ENCODE results near the gene PIK3IP1.

PIK3IP1 gene

DNA sequence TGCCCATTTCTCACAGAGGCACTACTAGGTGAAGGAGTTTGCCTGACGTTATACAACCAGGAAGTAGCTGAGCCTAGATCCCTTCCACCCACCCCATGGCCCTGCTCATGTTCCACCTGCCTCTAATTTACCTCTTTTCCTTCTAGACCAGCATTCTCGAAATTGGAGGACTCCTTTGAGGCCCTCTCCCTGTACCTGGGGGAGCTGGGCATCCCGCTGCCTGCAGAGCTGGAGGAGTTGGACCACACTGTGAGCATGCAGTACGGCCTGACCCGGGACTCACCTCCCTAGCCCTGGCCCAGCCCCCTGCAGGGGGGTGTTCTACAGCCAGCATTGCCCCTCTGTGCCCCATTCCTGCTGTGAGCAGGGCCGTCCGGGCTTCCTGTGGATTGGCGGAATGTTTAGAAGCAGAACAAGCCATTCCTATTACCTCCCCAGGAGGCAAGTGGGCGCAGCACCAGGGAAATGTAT, 14.1 kb downstream of the PIK3IP1 start:
- no peak for DNase-seq

DNA sequence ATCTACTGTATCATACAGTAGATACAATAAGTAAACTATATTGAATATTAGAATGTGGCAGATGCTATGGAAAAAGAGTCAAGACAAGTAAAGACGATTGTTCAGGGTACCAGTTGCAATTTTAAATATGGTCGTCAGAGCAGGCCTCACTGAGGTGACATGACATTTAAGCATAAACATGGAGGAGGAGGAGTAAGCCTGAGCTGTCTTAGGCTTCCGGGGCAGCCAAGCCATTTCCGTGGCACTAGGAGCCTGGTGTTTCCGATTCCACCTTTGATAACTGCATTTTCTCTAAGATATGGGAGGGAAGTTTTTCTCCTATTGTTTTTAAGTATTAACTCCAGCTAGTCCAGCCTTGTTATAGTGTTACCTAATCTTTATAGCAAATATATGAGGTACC, 14.5 kb downstream of the PIK3IP1 start:
- no peak for DNase-seq

DNA sequence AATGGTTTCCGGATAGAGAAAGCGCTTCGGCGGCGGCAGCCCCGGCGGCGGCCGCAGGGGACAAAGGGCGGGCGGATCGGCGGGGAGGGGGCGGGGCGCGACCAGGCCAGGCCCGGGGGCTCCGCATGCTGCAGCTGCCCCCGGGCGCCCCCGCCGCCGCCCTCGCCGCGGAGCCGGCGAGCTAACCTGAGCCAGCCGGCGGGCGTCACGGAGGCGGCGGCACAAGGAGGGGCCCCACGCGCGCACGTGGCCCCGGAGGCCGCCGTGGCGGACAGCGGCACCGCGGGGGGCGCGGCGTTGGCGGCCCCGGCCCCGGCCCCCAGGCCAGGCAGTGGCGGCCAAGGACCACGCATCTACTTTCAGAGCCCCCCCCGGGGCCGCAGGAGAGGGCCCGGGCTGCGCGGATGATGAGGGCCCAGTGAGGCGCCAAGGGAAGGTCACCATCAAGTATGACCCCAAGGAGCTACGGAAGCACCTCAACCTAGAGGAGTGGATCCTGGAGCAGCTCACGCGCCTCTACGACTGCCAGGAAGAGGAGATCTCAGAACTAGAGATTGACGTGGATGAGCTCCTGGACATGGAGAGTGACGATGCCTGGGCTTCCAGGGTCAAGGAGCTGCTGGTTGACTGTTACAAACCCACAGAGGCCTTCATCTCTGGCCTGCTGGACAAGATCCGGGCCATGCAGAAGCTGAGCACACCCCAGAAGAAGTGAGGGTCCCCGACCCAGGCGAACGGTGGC, 15.7 kb downstream of the PIK3IP1 start:
- DNase-seq, result no peak

DNA sequence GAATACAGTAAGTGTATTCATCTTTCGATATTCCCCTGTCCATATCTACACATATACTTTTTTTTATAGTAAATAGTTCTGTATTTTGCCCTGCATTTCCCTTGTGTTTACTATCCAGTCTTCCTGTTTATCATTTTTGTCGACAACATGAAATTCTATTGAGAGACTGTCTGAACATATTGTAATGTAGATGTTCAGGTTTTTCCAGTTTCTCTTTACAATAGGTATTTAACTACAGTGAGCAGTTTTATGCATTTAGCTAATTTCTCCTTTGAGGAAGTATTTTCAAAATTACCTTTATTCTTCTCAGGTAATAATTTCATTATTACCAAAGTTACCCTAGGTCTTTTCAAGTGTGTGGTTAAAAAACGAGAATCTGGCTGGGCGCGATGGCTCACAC, 16.7 kb downstream of the PIK3IP1 start:
- no peak for DNase-seq

DNA sequence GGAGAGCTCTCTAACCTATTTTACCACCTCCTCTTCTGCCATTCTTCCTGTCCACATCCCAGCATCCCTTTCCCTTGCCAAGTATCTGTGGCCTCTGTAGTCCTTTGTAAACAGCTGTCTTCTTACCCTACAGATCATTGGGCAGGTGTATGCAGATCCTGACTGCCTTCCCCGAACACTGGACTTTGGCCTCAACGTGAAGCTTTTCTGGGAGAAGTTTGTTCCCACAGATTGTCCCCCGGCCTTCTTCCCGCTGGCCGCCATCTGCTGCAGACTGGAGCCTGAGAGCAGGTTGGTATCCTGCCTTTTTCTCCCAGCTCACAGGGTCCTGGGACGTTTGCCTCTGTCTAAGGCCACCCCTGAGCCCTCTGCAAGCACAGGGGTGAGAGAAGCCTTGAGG, 17.3 kb downstream of the PIK3IP1 start:
- no peak for DNase-seq

DNA sequence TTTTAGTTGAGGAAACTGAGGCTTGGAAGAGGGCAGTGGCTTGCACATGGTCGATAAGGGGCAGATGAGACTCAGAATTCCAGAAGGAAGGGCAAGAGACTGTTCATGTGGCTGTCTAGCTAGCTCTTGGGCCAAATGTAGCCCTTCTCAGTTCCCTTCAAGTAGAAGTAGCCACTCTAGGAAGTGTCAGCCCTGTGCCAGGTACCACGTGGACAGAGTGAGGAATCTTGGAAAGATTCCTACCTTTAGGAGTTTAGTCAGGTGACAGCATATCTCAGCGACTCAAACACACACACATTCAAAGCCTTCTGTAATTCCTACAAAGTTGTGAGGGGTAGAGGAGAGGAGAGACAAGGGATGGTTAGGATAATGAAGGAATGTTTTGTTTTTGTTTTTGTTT, 18.3 kb downstream of the PIK3IP1 start:
- DNase-seq, result no peak

DNA sequence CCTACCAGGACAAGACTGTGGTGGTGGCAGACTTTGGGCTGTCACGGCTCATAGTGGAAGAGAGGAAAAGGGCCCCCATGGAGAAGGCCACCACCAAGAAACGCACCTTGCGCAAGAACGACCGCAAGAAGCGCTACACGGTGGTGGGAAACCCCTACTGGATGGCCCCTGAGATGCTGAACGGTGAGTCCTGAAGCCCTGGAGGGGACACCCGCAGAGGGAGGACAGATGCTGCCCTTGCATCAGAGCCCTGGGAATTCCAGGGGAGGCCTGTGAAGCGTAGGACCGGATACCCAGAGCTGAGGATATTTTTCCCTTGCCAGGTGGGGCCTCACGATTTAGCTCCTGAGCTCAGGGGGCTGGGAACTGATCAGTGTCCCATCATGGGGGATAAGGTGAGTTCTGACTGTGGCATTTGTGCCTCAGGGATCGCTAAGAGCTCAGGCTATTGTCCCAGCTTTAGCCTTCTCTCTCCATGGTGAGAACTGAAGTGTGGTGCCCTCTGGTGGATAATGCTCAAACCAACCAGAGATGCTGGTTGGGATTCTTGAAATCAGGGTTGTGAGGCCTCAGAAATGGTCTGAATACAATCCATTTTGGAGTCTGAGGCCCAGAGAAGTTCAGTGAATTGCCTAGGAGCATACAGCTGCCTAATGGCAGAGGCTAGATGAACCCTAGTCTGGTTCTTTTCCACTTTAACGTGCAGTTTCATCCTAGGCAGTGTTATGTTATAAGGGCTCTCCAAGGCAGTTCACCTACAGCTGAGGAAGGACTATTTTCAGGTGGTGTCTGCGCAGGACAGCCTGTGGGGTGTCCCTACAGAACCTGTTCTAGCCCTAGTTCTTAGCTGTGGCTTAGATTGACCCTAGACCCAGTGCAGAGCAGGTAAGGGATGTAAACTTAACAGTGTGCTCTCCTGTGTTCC, 19.5 kb downstream of the PIK3IP1 start:
- DNase-seq, result peak; percentile 23

DNA sequence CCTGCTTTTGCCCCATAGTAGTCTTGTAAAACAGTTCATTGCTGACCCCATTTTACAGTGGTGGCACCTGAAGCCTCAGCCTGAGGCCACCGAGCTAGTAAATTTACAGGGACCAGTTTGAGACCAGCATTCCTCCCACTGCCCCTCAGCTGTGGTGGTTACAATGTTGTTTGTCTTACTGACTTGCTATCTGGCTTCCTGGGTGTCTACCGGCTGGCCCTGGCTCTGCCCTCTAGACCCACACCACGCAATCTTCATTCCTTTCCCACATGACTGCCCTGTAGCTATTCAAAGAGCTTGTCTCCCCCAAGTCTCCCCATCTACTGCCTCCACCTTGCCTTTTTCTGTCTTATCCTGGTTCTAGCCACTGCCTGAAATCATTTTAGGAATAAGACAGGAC, 20.8 kb downstream of the PIK3IP1 start:
- DNase-seq, result no peak

DNA sequence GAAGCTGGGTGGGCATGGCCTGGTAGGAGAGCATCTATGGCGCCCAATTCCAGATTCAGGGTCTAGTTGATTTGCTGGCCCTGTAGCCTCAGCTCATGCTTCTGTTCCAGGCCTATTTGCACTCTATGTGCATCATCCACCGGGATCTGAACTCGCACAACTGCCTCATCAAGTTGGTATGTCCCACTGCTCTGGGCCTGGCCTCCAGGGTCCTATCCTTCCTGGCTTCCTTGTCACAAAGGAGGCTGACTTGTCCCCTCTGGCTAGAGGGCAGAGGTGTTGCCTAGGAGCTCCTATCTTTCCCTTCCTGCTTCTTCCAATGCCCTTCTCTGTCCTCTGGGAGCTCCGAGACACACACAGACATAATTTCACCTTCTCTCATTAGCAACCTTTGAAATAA, 21.3 kb downstream of the PIK3IP1 start:
- no peak for DNase-seq

DNA sequence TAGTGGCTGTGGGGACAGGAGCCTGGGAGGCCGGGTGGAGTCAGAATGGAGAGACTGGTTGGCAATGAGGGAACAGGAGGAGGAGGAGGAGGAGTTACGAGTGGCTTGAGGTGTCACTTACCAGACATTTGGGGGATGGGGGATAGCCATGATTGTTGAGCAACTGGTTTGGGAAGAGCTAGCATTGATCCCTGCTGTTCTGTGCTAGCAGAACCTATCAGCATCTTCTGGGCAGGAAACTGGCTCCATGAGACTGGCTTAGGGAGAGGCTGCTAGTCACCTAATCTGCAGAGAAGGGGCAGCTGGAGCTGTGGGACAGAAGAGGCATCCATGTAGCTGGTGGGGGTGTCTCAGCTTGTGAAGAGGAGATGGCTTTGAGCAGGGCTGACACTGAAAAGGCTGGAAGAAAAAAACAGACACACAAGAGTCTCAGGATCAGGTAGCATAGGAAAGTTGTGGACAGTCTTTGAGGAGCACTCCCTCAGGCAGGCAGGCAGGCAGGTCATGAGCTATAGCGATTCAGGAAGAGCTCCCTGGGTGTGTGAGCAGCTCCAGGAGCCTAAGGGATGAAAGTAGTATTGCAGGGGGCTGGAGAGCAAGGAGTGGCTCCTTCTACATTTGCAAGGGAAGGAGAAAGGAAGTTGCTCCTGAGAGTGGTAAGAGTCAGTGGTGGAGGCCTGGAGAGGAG, 22.3 kb downstream of the PIK3IP1 start:
- DNase-seq, result no peak

DNA sequence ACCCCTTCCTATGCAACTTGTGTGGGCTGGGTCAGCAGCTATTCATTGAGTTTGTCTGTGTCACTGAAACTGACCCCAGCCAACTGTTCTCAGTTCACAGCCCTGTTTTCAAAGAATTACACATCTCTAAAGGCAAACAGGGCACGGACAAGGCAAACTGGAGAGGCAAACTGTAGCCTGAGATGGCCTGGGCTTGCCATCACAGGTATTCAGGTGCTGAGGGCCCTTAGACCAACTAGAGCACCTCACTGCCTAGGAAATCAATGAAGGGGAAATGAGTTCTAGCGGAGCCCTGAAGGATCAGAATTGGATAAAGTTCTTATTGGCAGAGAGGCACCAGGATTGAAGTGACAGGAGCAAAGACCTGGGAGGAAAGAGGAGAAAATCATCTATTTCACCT, 24.0 kb downstream of the PIK3IP1 start:
- no peak for DNase-seq

DNA sequence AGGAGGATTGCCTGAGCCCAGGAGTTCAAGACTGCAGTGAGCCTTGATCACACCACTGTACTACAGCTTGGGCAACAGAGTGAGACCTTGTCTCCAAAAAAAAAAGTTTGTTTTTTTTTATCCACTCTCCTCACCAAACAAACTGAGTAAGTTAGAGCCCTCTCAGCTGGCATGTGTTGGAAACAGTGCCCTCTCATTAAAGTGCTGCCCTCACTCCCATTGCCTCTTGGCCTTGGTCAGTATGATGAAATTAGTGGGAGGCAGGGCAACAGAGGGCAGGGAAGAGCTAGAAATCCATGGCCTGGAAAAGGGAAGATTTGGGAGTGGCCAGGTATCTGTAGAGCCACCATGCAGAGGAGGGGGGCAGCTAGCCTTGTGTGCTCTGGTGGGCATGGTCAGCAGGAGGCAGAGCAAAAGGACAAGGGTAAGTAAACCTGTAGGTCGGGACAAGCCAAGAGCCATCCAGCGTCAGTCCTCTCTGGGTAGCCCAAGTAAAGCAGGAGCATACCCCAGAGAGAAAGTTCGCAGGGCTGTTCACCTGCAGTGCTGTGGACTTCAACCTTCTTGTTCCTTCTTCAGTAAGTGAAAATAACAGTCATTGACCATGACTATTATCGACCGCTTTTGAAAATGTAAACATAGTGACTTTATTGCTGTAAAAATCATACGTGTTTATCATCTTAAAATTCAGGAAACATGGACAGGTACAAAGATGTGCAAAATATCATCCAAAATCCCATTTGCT, 28.2 kb downstream of the PIK3IP1 start:
- DNase-seq, result no peak

DNA sequence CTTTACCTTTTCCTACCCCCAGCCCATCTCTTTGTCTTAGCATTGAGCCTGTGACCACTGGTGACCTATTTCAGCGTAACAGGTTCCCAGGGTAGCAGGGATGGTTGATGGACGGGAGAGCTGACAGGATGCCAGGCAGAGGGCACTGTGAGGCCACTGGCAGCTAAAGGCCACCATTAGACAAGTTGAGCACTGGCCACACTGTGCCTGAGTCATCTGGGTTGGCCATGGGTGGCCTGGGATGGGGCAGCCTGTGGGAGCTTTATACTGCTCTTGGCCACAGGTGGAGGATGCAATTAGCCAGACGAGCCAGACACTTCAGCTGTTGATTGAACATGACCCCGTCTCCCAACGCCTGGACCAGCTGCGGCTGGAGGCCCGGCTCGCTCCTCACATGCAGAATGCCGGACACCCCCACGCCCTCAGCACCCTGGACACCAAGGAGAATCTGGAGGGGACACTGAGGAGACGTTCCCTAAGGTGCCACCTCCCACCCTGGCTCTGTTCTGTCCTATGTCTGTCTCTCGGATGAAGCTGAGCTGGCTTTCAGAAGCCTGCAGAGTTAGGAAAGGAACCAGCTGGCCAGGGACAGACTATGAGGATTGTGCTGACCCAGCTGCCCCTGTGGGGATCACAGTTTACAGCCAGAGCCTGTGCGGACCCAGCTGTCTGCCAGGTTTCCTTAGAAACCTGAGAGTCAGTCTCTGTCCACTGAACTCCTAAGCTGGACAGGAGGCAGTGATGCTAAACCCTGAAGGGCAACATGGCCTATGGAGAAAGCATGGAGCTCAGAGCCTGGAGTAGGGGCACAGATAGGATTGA, 29.8 kb downstream of the PIK3IP1 start:
- no peak for DNase-seq

DNA sequence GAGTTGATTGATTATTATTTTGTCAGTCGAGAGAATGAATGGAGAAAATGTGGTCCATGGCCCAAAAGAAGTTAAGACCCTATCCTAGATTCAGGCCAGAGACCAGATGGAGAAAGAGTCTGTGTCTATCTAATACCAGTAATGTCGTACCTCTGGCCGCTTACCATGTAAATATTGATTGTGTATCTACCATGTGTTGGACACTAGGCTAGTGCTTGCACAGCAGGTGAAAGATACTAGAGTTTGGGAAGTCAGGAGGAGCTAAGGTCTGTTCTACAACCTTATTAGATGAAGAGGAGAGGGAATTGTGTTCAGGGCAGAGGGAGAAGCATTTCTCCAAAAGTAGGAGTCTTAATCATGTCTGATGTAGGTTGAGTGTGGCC, 31.8 kb downstream of the PIK3IP1 start:
- DNase-seq, result no peak

DNA sequence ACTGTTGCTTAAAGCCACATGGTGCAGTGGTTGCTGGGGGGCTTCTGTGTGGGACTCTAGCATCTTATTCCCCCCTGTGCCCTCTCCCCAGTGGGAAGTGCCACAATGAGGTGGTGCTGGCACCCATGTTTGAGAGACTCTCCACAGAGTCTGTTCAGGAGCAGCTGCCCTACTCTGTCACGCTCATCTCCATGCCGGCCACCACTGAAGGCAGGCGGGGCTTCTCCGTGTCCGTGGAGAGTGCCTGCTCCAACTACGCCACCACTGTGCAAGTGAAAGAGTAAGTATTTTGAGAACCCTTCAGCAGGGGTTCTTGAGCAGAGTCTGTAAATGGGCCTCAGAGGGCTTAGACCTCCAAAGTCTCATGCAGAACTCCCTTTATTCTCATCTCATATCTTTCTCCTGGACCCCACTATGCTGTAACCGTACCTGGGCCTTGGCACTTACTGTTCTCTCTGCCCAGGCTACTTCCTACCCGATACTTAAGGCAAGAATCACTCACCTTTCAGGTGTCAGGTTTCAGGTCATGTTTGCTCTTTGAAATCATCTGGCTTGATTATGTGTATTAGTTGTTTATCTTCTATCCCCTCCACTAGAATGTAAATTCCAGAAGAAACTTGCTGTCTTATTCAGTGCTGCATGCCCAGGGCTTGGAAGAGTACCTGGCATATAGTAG, 32.4 kb downstream of the PIK3IP1 start:
- DNase-seq, result no peak

DNA sequence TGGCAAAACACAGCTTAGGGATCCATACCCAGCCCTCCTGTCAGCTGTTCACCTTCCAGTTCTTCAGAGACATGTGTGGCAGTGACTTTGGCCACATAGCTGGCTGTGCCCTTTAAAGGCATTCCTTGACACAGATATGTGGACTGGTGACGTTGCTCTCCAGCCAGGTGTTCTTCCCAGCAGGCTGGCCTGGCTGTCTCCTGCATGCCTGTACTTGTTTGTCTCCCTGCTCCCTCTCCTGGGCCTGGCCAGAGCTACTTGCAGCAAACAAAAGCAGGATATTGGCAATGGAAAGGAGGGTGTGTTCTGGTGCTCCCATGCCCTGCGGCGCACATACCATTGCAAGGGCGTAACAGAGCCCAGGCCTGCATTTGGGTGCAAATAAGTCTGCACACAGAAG, 38.3 kb downstream of the PIK3IP1 start:
- DNase-seq, result no peak

DNA sequence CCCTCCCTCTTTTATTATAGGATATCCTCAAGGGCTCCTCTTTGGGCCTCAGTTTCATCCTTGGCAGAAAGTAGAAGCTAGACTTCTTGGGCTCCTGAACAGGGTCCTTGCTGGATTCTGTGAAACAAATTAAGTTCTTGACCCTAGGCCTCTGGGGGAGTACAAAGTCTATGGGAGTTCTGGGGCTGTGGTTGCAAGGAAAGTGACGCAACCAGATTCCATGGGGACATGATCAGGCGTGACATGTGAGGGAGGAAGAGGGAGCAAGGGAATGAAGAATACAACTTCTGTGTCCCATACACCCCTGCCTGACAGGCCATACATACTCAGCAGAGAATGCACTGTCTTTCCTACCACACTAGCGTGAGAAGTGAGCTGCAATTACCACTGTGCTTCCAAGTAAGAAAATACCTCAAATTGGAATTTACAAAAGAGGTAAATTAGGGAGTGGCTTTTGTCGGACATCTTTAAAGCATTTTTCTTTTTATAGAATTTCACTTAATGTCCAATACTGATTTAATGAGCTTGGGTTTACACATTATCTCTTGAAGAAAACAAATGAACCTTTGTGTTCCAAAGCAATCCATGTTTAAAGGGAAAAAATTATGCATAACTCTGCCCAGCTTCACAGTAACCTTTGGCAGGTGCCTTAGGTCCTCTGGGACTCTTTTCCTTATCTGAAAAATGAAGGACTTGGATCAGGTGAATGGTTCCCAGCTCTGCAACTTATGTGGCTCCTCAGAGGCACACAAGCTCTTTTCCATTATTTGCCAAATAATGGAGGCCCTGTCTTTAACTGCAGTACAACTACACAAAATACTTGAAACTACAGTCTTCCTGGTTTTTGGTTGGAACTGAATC, 41.3 kb downstream of the PIK3IP1 start:
- DNase-seq, result no peak

DNA sequence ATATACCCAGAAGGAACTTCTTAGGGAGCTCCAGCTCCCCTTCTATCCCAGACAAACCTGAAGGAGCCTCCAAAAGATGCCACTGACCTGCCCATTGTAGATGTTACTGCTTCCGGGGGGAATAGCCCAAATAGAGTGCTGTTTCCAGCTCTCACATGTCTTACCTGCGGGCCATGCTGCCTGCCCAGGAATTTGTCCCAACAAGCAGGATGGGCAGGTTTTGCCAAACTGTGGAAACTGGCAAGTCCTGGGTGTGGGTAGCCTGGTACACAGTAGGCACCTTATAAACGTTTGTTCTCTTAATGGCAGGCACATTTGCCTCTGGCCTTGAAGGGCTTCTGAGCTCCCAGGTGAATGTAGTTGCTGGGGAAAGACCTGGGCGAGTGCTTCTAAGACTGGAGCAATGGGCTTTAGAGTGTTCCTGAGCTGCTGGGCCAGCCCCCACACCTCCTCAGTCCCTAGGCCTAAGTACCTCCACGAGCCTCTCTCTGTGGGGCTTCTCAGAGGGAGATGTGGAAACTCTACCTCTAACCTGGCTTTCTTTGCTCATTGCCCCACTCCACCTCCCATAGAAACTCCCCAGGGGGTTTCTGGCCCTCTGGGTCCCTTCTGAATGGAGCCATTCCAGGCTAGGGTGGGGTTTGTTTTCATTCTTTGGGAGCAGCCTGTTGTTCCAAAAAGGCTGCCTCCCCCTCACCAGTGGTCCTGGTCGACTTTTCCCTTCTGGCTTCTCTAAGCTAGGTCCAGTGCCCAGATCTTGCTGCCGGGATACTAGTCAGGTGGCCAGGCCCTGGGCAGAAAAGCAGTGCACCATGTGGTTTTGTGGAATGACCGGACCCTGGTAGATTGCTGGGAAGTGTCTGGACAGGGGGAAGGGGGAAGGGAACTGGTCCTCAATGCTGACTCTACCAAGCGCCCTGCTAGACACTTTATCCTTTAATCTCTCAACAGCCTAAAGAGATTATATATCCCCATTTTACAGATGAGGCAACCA, 43.0 kb downstream of the PIK3IP1 start:
- DNase-seq, result no peak

DNA sequence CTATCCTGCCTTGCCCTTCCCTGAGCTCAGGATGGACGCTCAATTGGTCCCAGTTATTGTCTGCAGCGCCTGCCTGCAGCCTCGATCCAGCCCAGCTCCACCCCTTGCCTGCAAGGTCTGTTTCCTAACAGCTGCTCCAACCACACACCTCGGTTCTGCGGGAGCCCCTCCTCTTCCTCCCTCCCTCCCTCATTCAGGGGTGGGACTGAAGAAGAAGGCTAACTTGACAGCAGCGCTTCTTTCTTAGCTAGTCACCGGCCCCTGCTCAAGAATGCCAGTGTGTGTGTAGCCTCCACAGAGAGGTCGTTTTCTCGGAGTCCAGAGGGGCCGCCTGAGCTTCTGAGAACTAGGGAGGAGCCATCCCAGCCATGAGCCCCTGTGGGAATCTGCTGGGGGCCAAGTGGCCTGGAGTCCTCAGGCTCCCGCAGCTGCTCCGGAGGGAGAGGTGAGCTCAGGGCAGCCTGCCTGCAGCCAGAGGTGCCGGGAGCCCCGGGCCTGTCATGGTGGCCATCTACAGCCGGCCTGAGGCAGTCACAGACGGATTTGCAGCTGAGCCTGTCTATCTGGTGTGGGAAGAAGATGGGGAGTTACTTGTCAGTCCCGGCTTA, 44.0 kb downstream of the PIK3IP1 start:
- no peak for DNase-seq

All from NCI-H1436 (cell line).